GM12878 (cell line): ENCODE measurements around the gene PPP1R37. TPM values are rescaled to one million over a fixed set of nuclear protein-coding genes. Genes with fewer than 3 reads are reported as not detected.

ENCODE experiments used
- BACH1 ChIP-seq: fragments of 450-650 bp; IDR thresholded peaks from 2 replicates; pipeline ENCODE4 v1.6.1; 2017; ENCODE audit warnings: mild to moderate bottlenecking, borderline replicate concordance
- CEBPB ChIP-seq, 2 experiments: fragments of 150-350 bp in 1 of 2; IDR thresholded peaks; 2 replicates each; pipeline ENCODE4 v1.6.1; 2012 to 2014; ENCODE audit warnings: low read depth in 2 of 2, low read length in 2 of 2, borderline replicate concordance in 1 of 2, inconsistent platforms in 1 of 2
- CTCF ChIP-seq, 3 experiments: IDR thresholded peaks in 2 of 3; conservative IDR thresholded peaks in 1 of 3; 2 replicates each; pipeline ENCODE4 v1.5.1; 2011; ENCODE audit warnings: low read depth in 3 of 3, low read length in 3 of 3, mild to moderate bottlenecking in 3 of 3, control low read depth in 2 of 3, moderate library complexity in 2 of 3, inconsistent platforms in 1 of 3, mixed read lengths in 1 of 3; ENCODE audit not compliant: control insufficient read depth in 2 of 3, insufficient read depth in 1 of 3; ENCODE audit errors: extremely low read depth in 1 of 3
- DPF2 ChIP-seq: fragments of 450-650 bp; IDR thresholded peaks from 2 replicates; pipeline ENCODE4 v1.6.1; 2017; ENCODE audit warnings: mild to moderate bottlenecking
- EED ChIP-seq: sonication (generic); IDR thresholded peaks from 2 replicates; pipeline ENCODE4 v1.6.1; 2016; ENCODE audit warnings: antibody characterized with exemption, low read depth
- HDAC6 ChIP-seq: fragments of 200-600 bp; sonication (generic); IDR thresholded peaks from one replicate; pipeline ENCODE4 v1.8.0; 2017; ENCODE audit warnings: antibody characterized with exemption; ENCODE audit not compliant: unreplicated experiment
- HSF1 ChIP-seq: fragments of 150-350 bp; IDR thresholded peaks from 2 replicates; pipeline ENCODE4 v1.6.1; 2014; ENCODE audit warnings: mild to moderate bottlenecking, low read depth, low read length
- MTA2 ChIP-seq: fragments of 450-650 bp; IDR thresholded peaks from 2 replicates; pipeline ENCODE4 v1.6.1; 2016; ENCODE audit warnings: low read depth, mild to moderate bottlenecking, moderate library complexity
- NFIC ChIP-seq: IDR thresholded peaks from 2 replicates; pipeline ENCODE4 v1.6.1; 2012; ENCODE audit warnings: low read depth, mild to moderate bottlenecking, inconsistent platforms, low read length, moderate library complexity
- NFXL1 ChIP-seq: fragments of 450-650 bp; IDR thresholded peaks from 2 replicates; pipeline ENCODE4 v1.6.1; 2017; ENCODE audit warnings: antibody characterized with exemption, mild to moderate bottlenecking, borderline replicate concordance
- NR2C2 ChIP-seq: IDR thresholded peaks from 2 replicates; pipeline ENCODE4 v1.6.1; 2011; ENCODE audit warnings: borderline replicate concordance, low read depth; ENCODE audit not compliant: control insufficient read depth, insufficient read length
- NRF1 ChIP-seq: conservative IDR thresholded peaks from 2 replicates; pipeline ENCODE4 v1.6.1; 2011; ENCODE audit warnings: mild to moderate bottlenecking, low read depth, low read length, improper control_type of control experiment
- PML ChIP-seq: IDR thresholded peaks from 2 replicates; pipeline ENCODE4 v1.6.1; 2012; ENCODE audit warnings: low read length, inconsistent platforms
- SMC3 ChIP-seq: IDR thresholded peaks from 2 replicates; pipeline ENCODE4 v1.6.1; 2011; ENCODE audit warnings: low read length, improper control_type of control experiment, borderline replicate concordance
- SRF ChIP-seq, 2 experiments: IDR thresholded peaks; 2 replicates each; pipeline ENCODE4 v1.6.1; 2011; ENCODE audit warnings: low read depth in 2 of 2, low read length in 2 of 2, mild to moderate bottlenecking in 1 of 2, moderate library complexity in 1 of 2
- SUPT20H ChIP-seq: IDR thresholded peaks from 2 replicates; pipeline ENCODE4 v1.6.1; 2011; ENCODE audit warnings: low read depth, mild to moderate bottlenecking, low read length, moderate library complexity, borderline replicate concordance; ENCODE audit not compliant: control insufficient read depth
- TBL1XR1 ChIP-seq: IDR thresholded peaks from 2 replicates; pipeline ENCODE4 v1.6.1; 2012; ENCODE audit warnings: low read depth, low read length, improper control_type of control experiment
- ZNF217 ChIP-seq: fragments of 450-650 bp; IDR thresholded peaks from 2 replicates; pipeline ENCODE4 v1.6.1; 2017; ENCODE audit warnings: antibody characterized with exemption, mild to moderate bottlenecking
- ZNF622 ChIP-seq: fragments of 450-650 bp; IDR thresholded peaks from 2 replicates; pipeline ENCODE4 v1.6.1; 2017; ENCODE audit warnings: mild to moderate bottlenecking, inconsistent platforms
- polyA plus RNA-seq, 11 experiments: library from polyadenylated mRNA; depleted of rRNA in 4 of 11; unstranded in 6 of 11; stranded (reverse) in 5 of 11; fragments of >200 nt; fragmentation: Nextera tagmentation in 4 of 11; fragmentation: Illumina TruSeq in 1 of 11; extraction: Ambion mirVana in 4 of 11; extraction: Trizol in 1 of 11; gene quantifications; 1 replicate in 1 of 11; 2 replicates in 10 of 11; pipeline versions ENCODE4 v1.2.1 to v1.2.3, GENCODE V29; 2011 to 2016; ENCODE audit warnings: inconsistent platforms in 2 of 11, missing spikeins in 2 of 11, low read depth in 1 of 11
- total RNA-seq, 4 experiments: library from RNA; depleted of rRNA in 3 of 4; stranded (reverse); fragments of >200 nt in 3 of 4; fragmentation: Illumina TruSeq in 1 of 4; extraction: Trizol in 1 of 4; gene quantifications; 2 replicates each; pipeline versions ENCODE4 v1.2.1 to v1.2.3, GENCODE V29; 2013 to 2021
- TF ChIP-seq, protein P1 (sequence below): fragments of 450-650 bp; IDR thresholded peaks from 2 replicates; pipeline ENCODE4 v1.6.1; 2016; ENCODE audit warnings: mild to moderate bottlenecking, moderate library complexity, borderline replicate concordance
- TF ChIP-seq, protein P2 (sequence below): IDR thresholded peaks from 2 replicates; pipeline ENCODE4 v1.6.1; 2012; ENCODE audit warnings: low read length, inconsistent platforms

The PPP1R37 gene
- total and polyA plus RNA-seq, 10 of the 15 experiments (the other 5 are each of a cell fraction or from before 2014, with no cell fraction given), result 0.09 to 21.3 (median 5.1) TPM; not detected in 1

DNA sequence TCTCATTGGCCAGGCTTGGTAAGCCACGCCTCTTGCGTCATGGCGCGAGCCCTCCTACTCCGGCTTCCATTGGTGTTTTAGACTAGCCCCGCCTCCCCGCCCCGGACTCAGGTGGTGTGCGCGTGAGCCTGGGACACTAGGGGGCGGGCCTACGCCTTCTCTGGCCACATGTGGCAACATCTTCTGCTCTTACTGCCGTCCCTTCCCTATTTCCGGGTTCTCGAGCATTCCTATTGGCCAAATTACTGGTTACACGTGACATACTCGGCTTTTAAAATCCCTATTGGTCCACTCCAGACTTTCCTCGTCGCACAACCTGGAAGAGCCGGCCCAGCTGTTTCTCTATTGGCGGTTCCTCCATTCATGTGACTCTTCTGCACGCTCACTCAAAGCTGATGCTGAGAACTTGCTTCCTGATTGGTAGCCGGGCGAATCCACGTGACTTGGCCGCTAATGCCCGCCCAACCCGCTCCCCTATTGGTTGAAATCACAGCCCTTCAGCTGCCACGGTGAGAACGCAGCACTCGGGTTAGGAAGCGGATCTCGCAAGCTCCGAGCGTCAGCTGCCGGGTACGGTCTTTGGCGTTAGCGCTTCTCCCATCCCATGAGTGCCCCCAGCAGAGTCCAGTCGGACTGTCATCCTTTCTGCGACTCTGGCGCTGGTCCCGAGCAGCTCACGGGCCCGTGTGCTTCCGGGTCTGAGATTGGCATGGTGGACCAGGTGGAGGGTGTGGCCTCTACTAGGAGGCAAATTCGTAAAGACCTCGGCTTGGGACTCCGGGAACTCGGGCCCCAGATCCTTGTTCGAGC, 85.5 kb downstream of the PPP1R37 start, which contains the start of gene BLOC1S3 (continued):
- TF ChIP-seq ZNF622 (no peak), NR2C2 (no peak), TBL1XR1 (no peak), NFXL1 (no peak), DPF2 (peak; percentile 43; the same call in 1 of the 2 replicates), SRF (IDR thresholded peaks at IDR 0.05; ENCODE audit: low read depth in 2 of 2, low read length in 2 of 2) (no peak), NFIC (no peak), PML (no peak), BACH1 (no peak), ZNF217 (no peak), CEBPB (IDR thresholded peaks at IDR 0.05; ENCODE audit: borderline replicate concordance in 1 of 2, low read depth in 2 of 2, low read length in 2 of 2) (peak in 1 of 2 experiments; percentile 90; a peak in 2 of 4 replicates), EED (no peak), HSF1 (no peak), CTCF (IDR thresholded peaks at IDR 0.05 in 2 of 3, conservative IDR thresholded peaks at IDR 0.05 in 1 of 3; ENCODE audit: control insufficient read depth in 2 of 3, extremely low read depth in 1 of 3, insufficient read depth in 1 of 3, low read depth in 3 of 3, low read length in 3 of 3) (peak; percentile 19 to 48 (median 37); a peak in 4 of 6 replicates), MTA2 (no peak), HDAC6 (no peak), SUPT20H (no peak), NRF1 (peak; percentile 42), SMC3 (no peak)
- TF ChIP-seq, protein P1, sequence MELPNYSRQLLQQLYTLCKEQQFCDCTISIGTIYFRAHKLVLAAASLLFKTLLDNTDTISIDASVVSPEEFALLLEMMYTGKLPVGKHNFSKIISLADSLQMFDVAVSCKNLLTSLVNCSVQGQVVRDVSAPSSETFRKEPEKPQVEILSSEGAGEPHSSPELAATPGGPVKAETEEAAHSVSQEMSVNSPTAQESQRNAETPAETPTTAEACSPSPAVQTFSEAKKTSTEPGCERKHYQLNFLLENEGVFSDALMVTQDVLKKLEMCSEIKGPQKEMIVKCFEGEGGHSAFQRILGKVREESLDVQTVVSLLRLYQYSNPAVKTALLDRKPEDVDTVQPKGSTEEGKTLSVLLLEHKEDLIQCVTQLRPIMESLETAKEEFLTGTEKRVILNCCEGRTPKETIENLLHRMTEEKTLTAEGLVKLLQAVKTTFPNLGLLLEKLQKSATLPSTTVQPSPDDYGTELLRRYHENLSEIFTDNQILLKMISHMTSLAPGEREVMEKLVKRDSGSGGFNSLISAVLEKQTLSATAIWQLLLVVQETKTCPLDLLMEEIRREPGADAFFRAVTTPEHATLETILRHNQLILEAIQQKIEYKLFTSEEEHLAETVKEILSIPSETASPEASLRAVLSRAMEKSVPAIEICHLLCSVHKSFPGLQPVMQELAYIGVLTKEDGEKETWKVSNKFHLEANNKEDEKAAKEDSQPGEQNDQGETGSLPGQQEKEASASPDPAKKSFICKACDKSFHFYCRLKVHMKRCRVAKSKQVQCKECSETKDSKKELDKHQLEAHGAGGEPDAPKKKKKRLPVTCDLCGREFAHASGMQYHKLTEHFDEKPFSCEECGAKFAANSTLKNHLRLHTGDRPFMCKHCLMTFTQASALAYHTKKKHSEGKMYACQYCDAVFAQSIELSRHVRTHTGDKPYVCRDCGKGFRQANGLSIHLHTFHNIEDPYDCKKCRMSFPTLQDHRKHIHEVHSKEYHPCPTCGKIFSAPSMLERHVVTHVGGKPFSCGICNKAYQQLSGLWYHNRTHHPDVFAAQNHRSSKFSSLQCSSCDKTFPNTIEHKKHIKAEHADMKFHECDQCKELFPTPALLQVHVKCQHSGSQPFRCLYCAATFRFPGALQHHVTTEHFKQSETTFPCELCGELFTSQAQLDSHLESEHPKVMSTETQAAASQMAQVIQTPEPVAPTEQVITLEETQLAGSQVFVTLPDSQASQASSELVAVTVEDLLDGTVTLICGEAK, result no peak; the same call in 1 of the 2 replicates
- TF ChIP-seq, protein P2, sequence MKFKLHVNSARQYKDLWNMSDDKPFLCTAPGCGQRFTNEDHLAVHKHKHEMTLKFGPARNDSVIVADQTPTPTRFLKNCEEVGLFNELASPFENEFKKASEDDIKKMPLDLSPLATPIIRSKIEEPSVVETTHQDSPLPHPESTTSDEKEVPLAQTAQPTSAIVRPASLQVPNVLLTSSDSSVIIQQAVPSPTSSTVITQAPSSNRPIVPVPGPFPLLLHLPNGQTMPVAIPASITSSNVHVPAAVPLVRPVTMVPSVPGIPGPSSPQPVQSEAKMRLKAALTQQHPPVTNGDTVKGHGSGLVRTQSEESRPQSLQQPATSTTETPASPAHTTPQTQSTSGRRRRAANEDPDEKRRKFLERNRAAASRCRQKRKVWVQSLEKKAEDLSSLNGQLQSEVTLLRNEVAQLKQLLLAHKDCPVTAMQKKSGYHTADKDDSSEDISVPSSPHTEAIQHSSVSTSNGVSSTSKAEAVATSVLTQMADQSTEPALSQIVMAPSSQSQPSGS, result no peak
